Superior temporal gyrus (tissue), 1 donor: ENCODE measurements around the gene CCNY.

ENCODE experiments used
- DNase-seq: peaks from one replicate; pipeline ENCODE4 v3.0.0-alpha.2; 2016; ENCODE audit errors: extremely low spot score

CCNY gene

DNA sequence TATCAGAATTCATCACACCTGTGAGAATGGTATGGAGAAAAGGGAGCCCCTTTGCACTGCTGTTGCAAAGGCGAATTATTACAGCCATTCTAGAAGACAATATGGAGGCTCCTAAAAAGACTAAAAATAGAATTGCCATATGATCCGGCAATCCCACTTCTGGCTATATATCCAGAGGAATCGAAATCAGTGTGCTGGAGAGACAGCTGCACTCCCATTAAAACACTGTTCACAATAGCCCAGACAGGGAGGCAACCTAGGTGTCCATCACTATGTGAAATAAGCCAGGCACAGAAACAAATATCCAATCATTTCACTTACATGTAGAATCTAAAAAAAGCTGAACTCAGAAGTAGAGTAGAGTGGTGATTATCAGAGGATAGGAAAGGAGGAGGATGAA lies 242.8 kb downstream of the CCNY start:
- no peak for DNase-seq

DNA sequence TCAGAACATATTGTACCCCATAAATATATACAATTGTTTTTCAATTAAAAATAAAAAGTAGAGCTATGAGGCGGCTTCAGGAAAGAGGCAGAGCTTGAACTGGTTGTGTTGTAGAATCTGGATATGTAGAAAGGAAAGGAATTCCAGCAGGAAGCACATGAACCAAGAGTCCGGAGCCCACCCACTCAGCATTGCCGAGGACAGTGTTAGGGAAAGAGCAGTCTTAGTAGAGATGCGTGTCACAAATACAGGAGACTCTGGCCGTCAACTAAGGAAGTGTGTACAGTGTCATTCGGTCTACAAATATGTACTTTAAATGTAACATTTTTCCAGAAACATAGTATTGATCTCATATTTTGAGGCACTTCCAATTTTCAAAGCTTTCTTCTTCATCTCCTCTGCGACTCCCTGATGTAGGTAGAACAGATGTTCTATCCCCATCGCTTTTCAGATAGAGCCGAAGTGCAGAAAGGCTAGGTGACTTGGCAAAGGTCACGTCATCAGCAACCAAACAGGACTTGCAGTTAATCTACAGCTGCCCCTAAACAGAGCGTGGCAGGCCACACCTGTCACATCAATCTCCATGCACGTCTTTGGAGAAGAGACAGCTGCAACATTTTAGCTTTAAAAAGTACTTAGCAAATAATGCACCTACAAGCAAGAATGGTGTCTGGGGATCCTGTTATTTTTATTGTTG lies 243.6 kb downstream of the CCNY start:
- DNase-seq = no peak

DNA sequence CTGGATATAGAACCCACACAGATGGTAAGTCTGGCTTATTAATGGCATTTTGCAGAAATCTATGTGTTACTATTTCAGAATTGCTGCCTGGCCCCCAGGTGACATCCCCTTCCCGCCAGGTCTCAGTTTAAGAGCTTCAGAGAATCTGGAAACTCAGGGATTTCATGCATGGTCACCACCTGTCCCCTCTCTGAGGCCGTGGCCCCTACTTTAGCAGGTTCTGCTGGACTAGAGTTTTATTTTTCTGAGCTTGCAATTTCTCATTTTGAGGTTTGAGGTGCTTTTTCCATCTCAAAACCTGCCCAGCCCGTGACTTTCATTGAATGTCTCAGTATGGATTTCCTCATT lies 244.1 kb downstream of the CCNY start:
- DNase-seq = no peak

DNA sequence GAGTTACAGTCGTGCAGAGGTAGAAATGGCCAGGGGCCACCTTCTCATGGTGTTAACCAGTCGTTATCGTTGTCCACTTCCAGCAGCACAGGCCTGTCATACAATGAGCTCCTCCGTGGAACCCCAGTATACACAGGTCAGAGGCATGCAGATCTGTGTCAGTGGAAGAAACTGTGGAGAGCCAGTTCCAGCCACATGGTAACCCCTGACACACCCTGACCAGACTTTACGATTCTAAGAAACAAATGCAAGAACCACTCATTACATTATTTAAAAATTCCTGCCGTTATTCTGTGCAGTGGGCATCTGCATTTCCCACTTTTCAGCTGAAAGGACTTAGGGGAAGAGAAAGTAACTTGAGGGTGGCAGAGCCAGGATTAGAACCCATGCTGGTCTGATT lies 245.3 kb downstream of the CCNY start:
- no peak for DNase-seq

DNA sequence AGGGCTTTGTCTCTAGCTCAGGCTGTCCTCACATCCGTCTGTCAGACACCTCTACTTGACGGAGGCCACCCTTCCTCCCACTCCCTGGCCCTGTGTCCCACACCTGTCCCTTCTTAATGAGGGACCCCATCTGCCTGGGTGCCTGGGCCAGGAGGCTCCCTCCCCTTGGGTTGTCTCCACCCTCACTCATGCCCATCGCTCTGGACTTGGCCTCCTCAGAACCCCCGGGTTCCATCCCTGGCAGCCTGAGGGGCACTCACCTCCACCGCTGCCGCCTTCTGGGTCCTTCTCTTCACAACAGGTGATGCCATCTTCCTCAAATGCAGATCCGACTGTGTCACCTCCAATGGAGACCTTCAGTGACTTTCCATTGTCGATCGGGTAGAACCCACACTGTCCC lies 248.6 kb downstream of the CCNY start:
- DNase-seq = no peak

DNA sequence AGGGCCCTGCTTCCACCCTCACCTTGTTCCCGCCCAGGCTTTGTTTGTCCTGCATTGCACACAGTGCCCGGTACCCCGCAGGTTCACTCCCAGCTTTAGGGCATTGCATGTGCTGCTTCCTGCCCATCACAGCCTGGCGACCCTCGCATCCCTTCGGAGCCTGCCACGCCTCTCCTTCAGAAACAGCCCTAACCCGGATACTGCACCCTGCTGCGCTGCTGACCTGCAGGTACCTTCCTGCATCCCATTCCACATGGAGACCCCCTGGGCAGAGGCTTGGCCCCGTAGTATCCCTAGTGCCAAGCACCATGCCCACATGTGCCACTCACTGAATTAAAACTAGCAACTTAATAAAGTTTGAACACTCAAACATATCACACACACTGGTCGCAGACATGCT lies 249.0 kb downstream of the CCNY start:
- no peak for DNase-seq

DNA sequence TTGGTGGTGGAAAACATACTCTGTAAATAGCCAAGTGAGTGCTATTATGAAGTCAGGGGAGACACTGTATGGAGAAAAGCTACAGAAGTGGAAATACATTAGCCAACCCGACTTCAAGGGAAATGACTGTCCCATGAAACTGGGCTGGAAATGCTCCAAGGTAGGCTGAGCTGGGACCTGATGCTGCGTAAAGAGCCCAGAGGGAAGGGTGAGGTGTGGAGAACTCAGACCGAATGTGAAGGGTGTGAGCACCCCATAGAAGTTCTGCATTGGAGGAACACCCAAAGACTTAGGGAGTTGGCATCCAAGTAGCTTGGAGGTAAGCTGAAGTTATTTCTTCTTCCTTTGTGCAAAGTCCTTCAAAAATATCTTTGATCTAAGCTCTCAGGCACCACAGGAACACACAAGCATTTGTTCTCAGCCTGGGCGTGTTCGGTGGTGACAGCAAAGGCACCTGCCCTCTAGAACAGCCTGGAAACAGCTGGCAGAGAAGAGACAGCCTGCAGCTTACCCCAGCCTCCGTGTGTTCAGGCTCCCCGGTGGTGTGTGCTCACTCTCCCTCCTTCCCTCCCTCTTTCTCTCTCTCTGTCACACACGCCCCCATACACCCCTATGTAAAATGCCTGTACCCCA lies 249.7 kb downstream of the CCNY start:
- no peak for DNase-seq

DNA sequence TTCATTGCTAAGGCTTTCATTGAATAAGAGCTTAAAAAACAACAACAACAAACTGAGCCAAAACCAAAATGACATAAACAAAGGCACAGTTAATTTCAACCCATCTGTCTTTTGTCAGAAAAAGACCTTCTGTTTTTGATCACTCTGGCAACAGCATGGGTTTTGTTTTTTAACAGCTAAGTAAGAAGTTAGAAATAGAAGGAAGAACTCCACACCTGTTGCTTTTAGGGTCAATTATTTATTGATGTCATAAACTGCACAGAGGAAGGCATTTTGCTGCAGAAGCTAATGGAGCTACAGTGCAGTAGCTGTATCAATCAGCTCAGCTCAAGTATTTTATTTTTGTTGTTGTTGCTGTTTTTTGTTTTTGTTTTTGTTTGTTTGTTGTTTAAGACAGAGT lies 252.5 kb downstream of the CCNY start:
- DNase-seq = no peak

DNA sequence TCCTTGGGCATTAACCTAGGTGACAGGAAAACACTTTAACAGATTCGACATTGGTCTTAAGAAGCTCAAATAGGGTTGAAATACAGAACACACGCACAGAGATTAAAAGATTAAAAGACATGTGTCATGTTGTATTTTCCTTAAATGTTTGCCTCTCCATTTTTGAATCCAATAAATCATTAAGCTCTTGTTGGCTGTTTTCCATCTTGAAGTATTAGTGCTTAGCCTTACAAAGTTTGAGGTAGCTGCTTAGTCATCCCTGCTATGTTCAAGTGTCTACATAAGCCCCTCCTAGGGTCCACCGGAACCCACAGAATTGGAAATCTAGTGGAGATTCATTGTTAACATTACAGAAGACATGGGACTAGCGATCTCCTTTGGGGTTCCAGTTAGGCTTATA lies 256.1 kb downstream of the CCNY start:
- DNase-seq = no peak

DNA sequence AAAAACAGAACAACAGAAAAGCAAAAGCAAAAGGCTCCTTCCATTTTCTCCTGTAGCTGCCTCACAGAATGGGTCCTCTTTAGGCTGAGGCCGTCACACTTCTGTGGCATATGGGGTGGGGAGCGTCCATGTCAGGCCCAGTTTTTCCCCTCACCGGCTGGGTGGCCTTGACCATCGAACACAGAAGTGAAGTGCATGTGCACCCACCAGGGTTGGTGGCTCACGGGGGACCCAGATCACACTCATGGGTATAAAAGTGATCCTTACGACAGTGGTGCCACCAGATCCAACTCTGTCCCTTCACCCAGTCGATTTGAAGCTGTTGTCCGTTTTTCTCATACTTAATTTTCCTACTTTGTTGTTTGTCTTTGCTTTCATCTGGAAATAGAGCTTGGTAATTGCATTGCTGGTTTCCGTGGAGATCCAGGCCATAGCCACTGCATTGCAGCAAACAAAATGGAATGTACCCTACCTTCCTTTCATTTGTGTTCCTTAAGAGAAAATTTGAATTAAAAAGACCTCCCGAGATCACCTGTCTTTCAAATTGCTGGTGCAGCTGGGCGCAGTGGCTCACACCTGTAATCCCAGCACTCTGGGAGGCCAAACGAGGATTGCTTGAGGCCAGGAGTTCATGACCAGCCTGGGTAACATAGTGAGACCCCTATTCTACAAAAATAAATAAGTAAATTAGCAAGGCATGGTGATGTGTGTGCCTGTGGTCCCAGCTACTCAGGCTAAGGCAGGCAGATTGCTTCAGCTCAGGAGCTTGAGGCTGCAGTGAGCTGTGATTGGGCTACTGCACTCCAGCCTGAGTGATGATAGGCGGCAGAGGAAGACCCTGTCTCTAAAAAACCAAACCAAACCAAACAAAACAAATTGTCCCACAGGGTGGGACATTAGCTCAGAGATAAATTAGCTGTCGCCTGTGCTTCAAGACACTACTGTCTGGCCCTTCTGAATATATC lies 258.1 kb downstream of the CCNY start:
- no peak for DNase-seq

DNA sequence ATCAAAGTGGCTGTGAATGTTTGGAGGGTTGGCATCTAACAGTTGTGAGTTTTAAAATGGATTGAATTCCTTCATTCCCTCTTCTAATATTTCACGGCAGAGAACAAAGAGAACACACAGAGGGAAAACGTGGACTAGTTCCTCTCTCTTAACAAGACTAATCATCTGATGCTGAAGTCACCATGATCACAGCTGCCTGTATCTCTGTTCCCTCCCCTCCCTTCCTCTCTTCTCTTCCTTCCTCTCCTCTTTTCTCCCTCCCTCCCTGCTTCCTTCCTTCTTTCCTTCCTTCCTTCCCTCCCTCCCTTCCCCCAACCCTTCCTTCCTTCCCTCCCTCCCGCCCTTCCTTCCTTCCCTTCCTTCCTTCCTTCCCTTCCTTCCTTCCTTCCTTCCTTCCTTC lies 258.8 kb downstream of the CCNY start:
- no peak for DNase-seq

DNA sequence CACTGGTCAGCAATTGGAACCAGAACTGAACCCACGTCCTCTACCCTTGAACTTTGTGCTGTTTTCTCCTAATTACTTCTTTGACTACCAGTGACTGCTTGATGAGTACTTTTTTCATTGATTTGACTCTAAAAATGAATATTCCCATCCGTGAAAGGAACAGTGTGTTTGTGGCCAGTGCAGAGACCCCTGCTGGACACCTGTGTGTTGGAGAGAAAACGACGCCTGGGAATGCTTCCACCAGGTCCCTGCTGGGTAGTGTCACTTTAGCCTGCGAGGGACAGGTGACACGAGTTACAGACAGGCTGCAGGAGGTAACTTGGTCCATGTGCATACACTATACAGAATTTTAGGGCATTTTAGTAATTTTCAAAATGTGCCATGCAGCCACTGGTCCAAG lies 262.1 kb downstream of the CCNY start:
- no peak for DNase-seq

DNA sequence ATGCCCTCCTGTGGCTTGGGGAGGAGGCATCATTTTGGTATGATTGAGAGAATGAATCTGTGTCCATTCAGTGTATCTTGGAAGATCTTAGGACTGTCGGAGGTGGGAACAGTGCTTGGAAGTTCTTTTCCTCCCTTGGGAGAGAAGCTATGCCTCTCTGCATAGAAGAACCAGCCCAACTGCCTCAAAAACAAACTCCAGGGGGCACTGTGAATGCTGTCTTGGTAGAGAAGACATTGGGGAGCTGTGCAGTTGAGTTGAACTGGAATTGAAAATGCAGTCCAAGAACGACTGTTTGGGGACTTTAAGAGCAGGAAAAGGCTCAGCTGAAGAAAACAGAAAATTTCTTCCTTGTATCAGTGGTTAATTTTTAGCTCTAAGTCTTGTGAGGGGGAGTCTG lies 263.9 kb downstream of the CCNY start:
- no peak for DNase-seq

DNA sequence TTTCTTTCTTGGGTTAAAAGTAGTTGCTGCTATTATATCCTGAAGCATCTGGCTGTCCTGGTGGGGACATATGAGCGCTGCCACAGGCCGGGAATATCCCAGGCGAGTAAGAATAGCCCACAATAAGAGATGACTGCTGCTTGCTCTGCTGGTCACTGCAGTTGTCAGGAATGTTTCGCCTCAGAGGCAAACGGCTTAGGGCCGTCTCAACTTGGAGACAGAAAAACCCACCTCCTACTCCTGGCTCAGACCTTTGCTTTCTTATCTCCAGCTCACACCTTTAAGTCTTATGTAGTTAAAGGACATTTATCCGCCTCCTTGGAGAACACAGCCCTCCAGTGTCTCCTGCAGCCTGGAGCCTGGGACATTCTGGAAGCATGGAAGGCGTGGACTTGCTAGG lies 268.9 kb downstream of the CCNY start, which contains the start of gene GJD4:
GJD4 (plus strand) TSS at position 151 of the 400 bp plus-strand sequence; CDS start at position 378, 227 bp downstream.
- no peak for DNase-seq

DNA sequence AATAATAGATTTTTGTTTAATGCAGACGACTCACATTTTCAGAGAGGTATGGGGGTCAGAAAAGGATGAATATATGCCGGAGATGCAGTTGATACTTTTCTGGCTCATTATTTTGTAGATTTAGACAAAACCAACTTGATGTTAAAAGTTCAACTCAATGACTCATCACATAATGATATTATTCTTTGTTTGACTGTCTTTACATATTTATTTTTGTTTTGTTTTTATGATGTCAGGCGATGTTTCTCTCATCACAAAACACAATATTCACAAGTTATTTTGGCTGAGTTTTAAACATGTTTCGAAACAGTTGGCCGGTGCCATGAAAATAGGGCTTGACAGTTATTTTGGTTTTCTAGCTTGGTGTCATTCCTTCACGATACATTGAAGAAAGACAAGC lies 270.1 kb downstream of the CCNY start:
- DNase-seq = no peak

DNA sequence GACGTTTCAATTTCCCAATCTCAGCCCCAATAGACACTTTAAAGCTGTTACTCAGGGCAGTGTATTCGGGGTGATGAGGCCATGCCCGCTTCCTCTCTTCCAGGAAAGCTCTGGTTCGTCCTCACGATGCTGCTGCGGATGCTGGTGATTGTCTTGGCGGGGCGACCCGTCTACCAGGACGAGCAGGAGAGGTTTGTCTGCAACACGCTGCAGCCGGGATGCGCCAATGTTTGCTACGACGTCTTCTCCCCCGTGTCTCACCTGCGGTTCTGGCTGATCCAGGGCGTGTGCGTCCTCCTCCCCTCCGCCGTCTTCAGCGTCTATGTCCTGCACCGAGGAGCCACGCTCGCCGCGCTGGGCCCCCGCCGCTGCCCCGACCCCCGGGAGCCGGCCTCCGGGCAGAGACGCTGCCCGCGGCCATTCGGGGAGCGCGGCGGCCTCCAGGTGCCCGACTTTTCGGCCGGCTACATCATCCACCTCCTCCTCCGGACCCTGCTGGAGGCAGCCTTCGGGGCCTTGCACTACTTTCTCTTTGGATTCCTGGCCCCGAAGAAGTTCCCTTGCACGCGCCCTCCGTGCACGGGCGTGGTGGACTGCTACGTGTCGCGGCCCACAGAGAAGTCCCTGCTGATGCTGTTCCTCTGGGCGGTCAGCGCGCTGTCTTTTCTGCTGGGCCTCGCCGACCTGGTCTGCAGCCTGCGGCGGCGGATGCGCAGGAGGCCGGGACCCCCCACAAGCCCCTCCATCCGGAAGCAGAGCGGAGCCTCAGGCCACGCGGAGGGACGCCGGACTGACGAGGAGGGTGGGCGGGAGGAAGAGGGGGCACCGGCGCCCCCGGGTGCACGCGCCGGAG lies 271.4 kb downstream of the CCNY start:
- DNase-seq = no peak

DNA sequence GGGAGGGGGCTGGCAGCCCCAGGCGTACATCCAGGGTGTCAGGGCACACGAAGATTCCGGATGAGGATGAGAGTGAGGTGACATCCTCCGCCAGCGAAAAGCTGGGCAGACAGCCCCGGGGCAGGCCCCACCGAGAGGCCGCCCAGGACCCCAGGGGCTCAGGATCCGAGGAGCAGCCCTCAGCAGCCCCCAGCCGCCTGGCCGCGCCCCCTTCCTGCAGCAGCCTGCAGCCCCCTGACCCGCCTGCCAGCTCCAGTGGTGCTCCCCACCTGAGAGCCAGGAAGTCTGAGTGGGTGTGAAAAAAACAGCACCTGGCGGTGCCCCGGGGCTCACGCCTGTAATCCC lies 272.0 kb downstream of the CCNY start:
- DNase-seq = no peak

DNA sequence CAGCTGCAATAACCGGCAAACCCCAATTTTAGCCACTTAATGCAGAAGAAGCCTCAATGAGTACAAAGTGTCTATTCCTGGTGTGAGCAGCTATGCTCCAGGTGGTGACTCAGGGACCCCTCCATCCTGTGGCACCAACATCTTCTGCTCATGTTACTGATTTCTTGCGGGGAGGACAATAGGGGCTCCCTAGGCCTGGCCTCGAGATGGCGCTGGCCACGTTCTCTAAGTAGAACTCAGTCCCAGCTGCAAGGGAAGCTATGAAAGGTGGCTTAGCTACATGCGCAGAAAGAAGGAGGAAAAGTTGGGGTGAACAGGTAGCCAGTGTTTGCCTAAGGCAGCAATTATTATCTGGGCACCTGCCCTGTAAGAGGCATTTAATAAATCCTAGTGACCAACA lies 275.4 kb downstream of the CCNY start:
- no peak for DNase-seq

DNA sequence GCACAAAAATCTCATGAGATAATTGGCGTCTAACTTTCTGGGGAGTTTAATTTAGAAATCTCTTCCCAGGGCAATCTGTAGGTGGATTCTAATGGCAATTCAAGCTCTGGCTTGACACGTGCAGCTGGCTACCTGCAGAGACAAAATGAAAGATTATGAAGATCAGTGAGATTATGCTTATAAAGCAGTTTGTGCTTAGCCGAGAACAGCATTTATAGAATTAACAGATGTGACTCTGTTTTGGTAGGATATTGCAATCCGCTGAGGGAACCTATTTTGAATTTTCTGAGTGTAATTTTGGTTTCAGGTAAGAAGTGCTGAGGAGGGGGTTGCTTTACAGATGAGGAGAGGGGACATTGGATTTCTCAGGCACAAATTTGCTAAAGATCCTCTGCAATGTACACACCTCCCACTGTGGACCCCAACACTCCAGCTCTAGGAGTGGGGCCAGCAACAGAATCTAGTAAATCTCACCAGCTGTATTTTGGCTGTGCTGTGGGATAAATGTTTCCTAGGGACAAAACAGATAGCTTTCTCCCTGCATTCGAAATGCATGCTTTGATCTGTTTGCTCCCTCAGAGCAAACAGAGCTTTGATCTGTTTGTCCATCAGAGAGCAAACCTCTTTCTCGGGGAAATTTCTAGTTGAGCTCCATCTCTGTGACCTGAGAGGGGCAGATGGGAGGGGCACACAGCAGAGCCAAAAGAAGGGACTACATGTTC lies 276.2 kb downstream of the CCNY start:
- DNase-seq = no peak

DNA sequence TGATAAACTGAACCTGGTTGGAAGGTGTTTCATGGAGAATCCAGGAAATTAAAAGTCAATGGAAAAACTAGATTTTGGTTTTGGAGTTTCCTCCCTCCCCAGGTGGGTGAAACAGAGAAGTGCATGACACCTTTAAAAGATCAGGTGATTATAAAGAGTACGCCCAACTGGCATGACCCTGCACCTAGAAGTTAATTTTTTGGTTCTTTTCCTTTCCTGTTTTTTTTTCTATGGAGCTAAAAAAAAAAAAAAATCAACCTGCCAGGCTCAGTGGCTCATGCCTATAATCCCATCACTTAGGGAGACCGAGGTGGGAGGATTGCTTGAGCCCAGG lies 276.8 kb downstream of the CCNY start:
- DNase-seq = no peak

DNA sequence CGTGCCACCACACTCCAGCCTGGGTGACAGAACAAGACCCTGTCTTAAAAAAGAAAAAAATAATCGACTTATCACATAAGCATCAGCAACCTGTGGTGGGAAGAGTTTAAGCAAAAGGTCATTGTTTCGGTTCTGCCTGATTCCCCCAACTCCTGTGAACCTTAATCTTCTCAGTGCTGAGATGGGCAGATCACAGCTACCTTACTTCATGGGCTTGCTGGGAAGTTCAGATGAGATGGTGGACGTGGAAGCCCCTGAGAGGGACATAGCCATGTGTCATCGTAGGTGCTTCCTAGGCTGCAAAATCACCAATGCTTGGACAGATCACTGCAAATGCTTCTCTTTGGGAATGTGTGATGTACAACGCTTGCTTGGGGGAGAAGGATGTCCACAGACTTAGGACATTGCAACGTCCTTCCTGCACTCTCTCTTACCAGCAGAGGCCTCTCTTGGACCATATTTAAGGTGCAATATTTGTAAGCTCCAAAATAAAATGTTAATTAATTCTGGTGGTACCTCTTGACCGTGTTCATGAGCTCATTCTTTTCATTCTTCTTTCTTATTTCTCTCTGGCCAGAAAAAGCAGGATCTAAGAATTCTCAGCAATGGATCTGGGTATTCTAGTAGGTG lies 277.4 kb downstream of the CCNY start:
- peak; percentile 18 for DNase-seq
